Ectodermal cell (in vitro differentiated cells): ENCODE results near the gene PRAMEF12. TPM values are rescaled to one million over a fixed set of nuclear protein-coding genes. Genes with fewer than 3 reads are reported as not detected.
"Not testable (repeated sequence)": the region's sequence is repeated elsewhere in the genome, so short reads cannot be mapped to it uniquely, and the experiment has no call there.

Source experiments
- H3K27ac ChIP-seq: 2 replicates; pipeline ENCODE4 v1.7.0; 2013; ENCODE audit warnings: mild to moderate bottlenecking, low read depth, low read length; ENCODE audit not compliant: insufficient read depth, poor library complexity, severe bottlenecking
- H3K27me3 ChIP-seq: 2 replicates; pipeline ENCODE4 v1.7.0; 2013; ENCODE audit warnings: mild to moderate bottlenecking, low read length; ENCODE audit not compliant: insufficient read depth, control insufficient read depth, poor library complexity, severe bottlenecking
- H3K36me3 ChIP-seq: one replicate; pipeline ENCODE4 v1.7.0; 2013; ENCODE audit warnings: low read length; ENCODE audit not compliant: control insufficient read depth, insufficient read depth
- H3K4me1 ChIP-seq: one replicate; pipeline ENCODE4 v1.7.0; 2013; ENCODE audit warnings: low read length; ENCODE audit not compliant: control insufficient read depth, insufficient read depth
- H3K4me3 ChIP-seq: 2 replicates; pipeline ENCODE4 v1.7.0; 2013; ENCODE audit warnings: low read depth, low read length, control low read depth; ENCODE audit not compliant: insufficient read depth
- H3K9me3 ChIP-seq: 2 replicates; pipeline ENCODE4 v1.7.0; 2013; ENCODE audit warnings: mild to moderate bottlenecking, low read length, moderate library complexity; ENCODE audit not compliant: control insufficient read depth
- WGBS, 2 experiments: methylation state at CpG; one replicate each; pipeline ENCODE4 v1.1.7; 2013; ENCODE audit warnings: missing lambda C conversion rate in 2 of 2; 5-methylcytosine and 5-hydroxymethylcytosine counted together
- polyA plus RNA-seq, 4 experiments: library from polyadenylated mRNA; stranded (reverse); fragments of 50-300 nt; gene quantifications; one replicate each; pipeline ENCODE4 v1.2.3, GENCODE V29; 2013

PRAMEF12 gene
- polyA plus RNA-seq (2013, experiment 1 of 4) = not detected
- not detected for polyA plus RNA-seq (2013, experiment 2 of 4)
- polyA plus RNA-seq (2013, experiment 3 of 4) = not detected
- not detected for polyA plus RNA-seq (2013, experiment 4 of 4)

GRCh38 chr1:12773438-12773837 lies at the start of gene PRAMEF12:
PRAMEF12 (plus strand) TSS chr1:12773738; CDS start chr1:12774868, 1,130 bp downstream.
- no peaks in the 10 kb centered on the region for H3K4me1 ChIP-seq
- no peaks in the 10 kb centered on the region for H3K9me3 ChIP-seq
- WGBS, 2 experiments = 91 to 98% methylated on average over 4 to 5 of the region's 5 CpGs
- H3K36me3 ChIP-seq = no peaks in the 10 kb centered on the region
- no peaks in the 10 kb centered on the region for H3K27me3 ChIP-seq
- no peak within 1 kb of the TSS for H3K4me3 ChIP-seq
- H3K27ac ChIP-seq = no peak within 1 kb of the TSS

GRCh38 chr1:12728391-12728790 lies 45.1 kb upstream of the PRAMEF12 start:
- H3K27ac ChIP-seq = no peak overlapping the region
- no peaks in the 10 kb centered on the region for H3K36me3 ChIP-seq
- no peak overlapping the region for H3K4me3 ChIP-seq
- WGBS, 2 experiments = 92 to 94% methylated on average over 2 of the region's 2 CpGs
- H3K27me3 ChIP-seq = no peaks in the 10 kb centered on the region
- no peaks in the 10 kb centered on the region for H3K4me1 ChIP-seq
- no peaks in the 10 kb centered on the region for H3K9me3 ChIP-seq

GRCh38 chr1:12730156-12730555 lies 43.4 kb upstream of the PRAMEF12 start:
- no peaks in the 10 kb centered on the region for H3K4me1 ChIP-seq
- H3K4me3 ChIP-seq = no peak overlapping the region
- H3K9me3 ChIP-seq = no peaks in the 10 kb centered on the region
- H3K36me3 ChIP-seq = no peaks in the 10 kb centered on the region
- WGBS, 2 experiments = 86 to 100% methylated on average over 1 of the region's 1 CpG
- H3K27ac ChIP-seq = no peak overlapping the region
- no peaks in the 10 kb centered on the region for H3K27me3 ChIP-seq

GRCh38 chr1:12731084-12731483 lies 42.5 kb upstream of the PRAMEF12 start:
- not testable (repeated sequence) for H3K4me1 ChIP-seq, H3K4me3 ChIP-seq, H3K27ac ChIP-seq, H3K27me3 ChIP-seq, H3K36me3 ChIP-seq, H3K9me3 ChIP-seq
- WGBS, 2 experiments = 87 to 93% methylated on average over 2 of the region's 2 CpGs

- Histone ChIP-seq H3K36me3 (no peaks in the 10 kb centered on the region), H3K4me1 (no peaks in the 10 kb centered on the region), H3K9me3 (no peaks in the 10 kb centered on the region), H3K27ac (no peak overlapping the region), H3K27me3 (no peaks in the 10 kb centered on the region), H3K4me3 (no peak overlapping the region)
- 91 to 95% methylated on average over 2 to 3 of the region's 3 CpGs for WGBS, 2 experiments
Measured at GRCh38 chr1:12734651-12735050, 38.9 kb upstream of the PRAMEF12 start.

- H3K4me1 ChIP-seq = no peaks in the 10 kb centered on the region
- no peak overlapping the region for H3K27ac ChIP-seq
- 91 to 93% methylated on average over 1 of the region's 1 CpG for WGBS, 2 experiments
- no peak overlapping the region for H3K4me3 ChIP-seq
- no peaks in the 10 kb centered on the region for H3K36me3 ChIP-seq
- H3K27me3 ChIP-seq = no peaks in the 10 kb centered on the region
- no peaks in the 10 kb centered on the region for H3K9me3 ChIP-seq
Measured at GRCh38 chr1:12738934-12739333, 34.6 kb upstream of the PRAMEF12 start.

GRCh38 chr1:12739613-12740012 lies 33.9 kb upstream of the PRAMEF12 start:
- Histone ChIP-seq H3K27me3 (no peaks in the 10 kb centered on the region), H3K36me3 (no peaks in the 10 kb centered on the region), H3K4me3 (no peak overlapping the region), H3K27ac (no peak overlapping the region), H3K4me1 (no peaks in the 10 kb centered on the region), H3K9me3 (no peaks in the 10 kb centered on the region)
- WGBS, 2 experiments = 93 to 96% methylated on average over 5 of the region's 5 CpGs

- Histone ChIP-seq H3K9me3 (no peaks in the 10 kb centered on the region), H3K36me3 (no peaks in the 10 kb centered on the region), H3K4me3 (no peak overlapping the region), H3K4me1 (no peaks in the 10 kb centered on the region), H3K27ac (no peak overlapping the region), H3K27me3 (no peaks in the 10 kb centered on the region)
- WGBS, 2 experiments = 90 to 94% methylated on average over 3 of the region's 3 CpGs
Measured at GRCh38 chr1:12741946-12742345, 31.6 kb upstream of the PRAMEF12 start.

- Histone ChIP-seq H3K27me3 (no peaks in the 10 kb centered on the region), H3K9me3 (peaks cover 8% of the 10 kb centered on the region), H3K27ac (no peak overlapping the region), H3K4me3 (no peak overlapping the region), H3K36me3 (no peaks in the 10 kb centered on the region), H3K4me1 (no peaks in the 10 kb centered on the region)
- WGBS, 2 experiments = 94 to 95% methylated on average over 3 of the region's 3 CpGs
Measured at GRCh38 chr1:12745126-12745991, 28.2 kb upstream of the PRAMEF12 start.

GRCh38 chr1:12745992-12746323 lies 27.6 kb upstream of the PRAMEF12 start, which contains the start of gene CFAP107:
CFAP107 (plus strand) TSS chr1:12746200; CDS start chr1:12746431, 231 bp downstream.
- Histone ChIP-seq H3K36me3 (no peaks in the 10 kb centered on the region), H3K27me3 (no peaks in the 10 kb centered on the region), H3K9me3 (peaks cover 8% of the 10 kb centered on the region), H3K4me3 (no peak within 1 kb of the TSS), H3K27ac (no peak within 1 kb of the TSS), H3K4me1 (no peaks in the 10 kb centered on the region)
- WGBS, 2 experiments = 77% methylated on average over 2 of the region's 2 CpGs
